SK-N-DZ (cell line): ENCODE results near the gene PRKG2.

ENCODE experiments used
- DNase-seq: peaks from one replicate; pipeline ENCODE4 v3.0.0-alpha.2; 2015; ENCODE audit warnings: low spot score

Gene PRKG2

DNA sequence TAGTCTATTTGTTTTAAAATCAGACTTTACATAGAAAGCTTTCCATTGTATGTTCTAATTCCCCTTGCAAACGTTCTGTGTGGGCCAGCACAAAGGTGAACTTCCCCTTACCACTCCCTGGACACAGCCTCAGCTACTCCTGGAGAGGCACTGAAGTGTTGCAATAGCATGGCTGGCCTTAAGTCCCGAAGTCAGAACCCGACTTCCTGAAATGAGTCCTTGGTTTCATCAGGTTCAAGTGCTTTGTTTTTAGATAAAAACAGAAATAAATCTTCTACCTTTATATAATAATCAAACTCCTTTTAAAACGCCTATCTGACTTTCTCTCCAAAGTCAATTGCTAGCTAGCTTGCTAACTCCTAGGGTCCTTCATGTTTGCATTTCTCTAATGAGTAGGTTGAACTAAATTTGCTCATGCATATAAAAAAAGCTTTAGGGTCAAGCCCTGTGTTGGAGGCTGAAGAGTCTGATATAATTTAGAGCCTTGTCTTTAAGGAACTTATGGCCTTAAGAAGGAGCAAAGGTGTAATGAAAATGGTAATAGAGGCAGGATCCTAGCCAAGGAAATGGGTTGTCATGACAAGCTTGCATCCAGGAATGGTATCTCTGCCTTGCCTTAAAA, 175.6 kb downstream of the PRKG2 start:
- no peak for DNase-seq

GRCh38 chr4:81038636-81039350, 176.2 kb downstream of the PRKG2 start:
- DNase-seq = no peak
